NK-92 (cell line): ENCODE results near the gene ZCCHC10.
"Not testable (repeated sequence)": the region's sequence is repeated elsewhere in the genome, so short reads cannot be mapped to it uniquely, and the experiment has no call there.

Experiments used
- DNase-seq: peaks from one replicate; lab custom pipeline; 2025; ENCODE audit not compliant: unreplicated experiment; lab: John Stamatoyannopoulos, UW

Gene ZCCHC10

GRCh38 chr5:133041910-133042309 is 15.6 kb upstream of the ZCCHC10 start:
- DNase-seq, result no peak

- DNase-seq, result no peak
These were observed 14.9 kb upstream of the ZCCHC10 start for GRCh38 chr5:133041157-133041784.

GRCh38 chr5:133036677-133037076 is 10.3 kb upstream of the ZCCHC10 start:
- DNase-seq, result not testable (repeated sequence)

GRCh38 chr5:133035224-133035623 is 8.9 kb upstream of the ZCCHC10 start:
- no peak for DNase-seq

GRCh38 chr5:133034064-133034463 is 7.7 kb upstream of the ZCCHC10 start:
- no peak for DNase-seq

- no peak for DNase-seq
These were observed 6.7 kb upstream of the ZCCHC10 start for GRCh38 chr5:133032852-133033742.

- DNase-seq, result no peak
These were observed 4.1 kb upstream of the ZCCHC10 start for GRCh38 chr5:133030343-133031005.

- DNase-seq, result no peak
These were observed 3.1 kb upstream of the ZCCHC10 start for GRCh38 chr5:133029416-133029815.

GRCh38 chr5:133026664-133027153 is 360 bp upstream of the ZCCHC10 start:
- DNase-seq, result no peak

GRCh38 chr5:133019471-133019870 is 6.9 kb downstream of the ZCCHC10 start:
- DNase-seq, result not testable (repeated sequence)

- no peak for DNase-seq
These were observed 8.4 kb downstream of the ZCCHC10 start for GRCh38 chr5:133017964-133018363.

GRCh38 chr5:133015466-133015865 is 10.9 kb downstream of the ZCCHC10 start:
- DNase-seq, result no peak

- not testable (repeated sequence) for DNase-seq
These were observed 17.9 kb downstream of the ZCCHC10 start for GRCh38 chr5:133008455-133008854.

- no peak for DNase-seq
These were observed 19.7 kb downstream of the ZCCHC10 start for GRCh38 chr5:133006653-133007052.

GRCh38 chr5:132999246-132999645 is 27.1 kb downstream of the ZCCHC10 start:
- DNase-seq, result no peak

GRCh38 chr5:132998556-132998955 is 27.8 kb downstream of the ZCCHC10 start:
- DNase-seq, result no peak

- DNase-seq, result no peak
These were observed 30.0 kb downstream of the ZCCHC10 start for GRCh38 chr5:132996307-132996706.

GRCh38 chr5:132987531-132988408 is 38.6 kb downstream of the ZCCHC10 start:
- DNase-seq, result no peak

- DNase-seq, result not testable (repeated sequence)
These were observed 43.4 kb downstream of the ZCCHC10 start for GRCh38 chr5:132982971-132983370.

GRCh38 chr5:132981288-132981687 is 45.1 kb downstream of the ZCCHC10 start:
- DNase-seq, result no peak

GRCh38 chr5:132979976-132980375 is 46.4 kb downstream of the ZCCHC10 start:
- no peak for DNase-seq
